ENCODE results near the gene ANAPC2.

GRCh38 chr9:137204731-137205125, 16.4 kb upstream of the ANAPC2 start:
- TF ChIP-seq CTCF (IDR thresholded peaks at IDR 0.05) (no peak), EZH2phosphoT487 (IDR thresholded peaks at IDR 0.05) (no peak)
